DND-41 (cell line): ENCODE results near the gene MLLT6.

ENCODE experiments used
- CTCF ChIP-seq: IDR thresholded peaks from 2 replicates; pipeline ENCODE4 v1.5.1; 2012; ENCODE audit warnings: borderline replicate concordance, low read length, moderate library complexity, mild to moderate bottlenecking; ENCODE audit not compliant: poor library complexity, severe bottlenecking; ENCODE audit errors: extremely low read depth
- EZH2 ChIP-seq: IDR thresholded peaks from 3 replicates; pipeline ENCODE4 v1.6.1; 2012; ENCODE audit warnings: borderline replicate concordance, low read depth, mild to moderate bottlenecking, moderate library complexity, low read length, inconsistent platforms; ENCODE audit not compliant: severe bottlenecking

GRCh38 chr17:38709104-38709820 is 4.2 kb downstream of the MLLT6 start:
- TF ChIP-seq CTCF (no peak), EZH2 (no peak)
